ENCODE data around the gene NBDY. TPM values are rescaled to one million over a fixed set of nuclear protein-coding genes. Genes with fewer than 3 reads are reported as not detected.

Gene NBDY, protein sequence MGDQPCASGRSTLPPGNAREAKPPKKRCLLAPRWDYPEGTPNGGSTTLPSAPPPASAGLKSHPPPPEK
- 6.2 and 10.2 TPM in 2 replicates for total RNA-seq

DNA sequence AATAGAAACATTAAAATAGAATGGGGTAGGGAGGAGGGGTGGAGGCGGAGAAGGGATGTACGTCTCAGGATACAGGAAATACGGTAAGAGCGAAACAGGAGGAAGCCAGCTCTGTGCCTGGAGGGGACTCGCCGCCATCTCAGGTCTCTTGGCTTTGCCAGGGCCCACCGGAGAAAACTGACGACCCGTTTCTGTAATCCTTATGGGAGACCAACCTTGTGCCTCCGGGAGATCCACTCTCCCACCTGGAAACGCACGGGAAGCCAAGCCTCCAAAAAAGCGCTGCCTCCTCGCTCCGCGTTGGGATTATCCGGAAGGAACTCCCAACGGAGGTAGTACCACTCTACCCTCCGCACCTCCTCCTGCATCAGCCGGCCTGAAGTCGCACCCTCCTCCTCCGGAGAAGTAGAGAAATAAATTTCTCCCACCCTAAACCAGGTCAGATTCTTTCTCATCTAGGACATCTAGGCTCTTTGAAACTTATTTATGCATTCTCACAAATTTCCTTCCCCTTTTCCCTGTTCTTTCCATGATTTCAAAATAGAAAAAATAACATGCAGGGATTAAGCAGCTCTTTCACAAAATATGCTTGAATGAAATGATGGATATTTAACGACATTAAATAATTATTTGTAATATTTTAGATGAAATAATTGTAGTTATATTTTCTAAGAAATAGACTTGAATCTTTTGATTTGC, at the start of gene NBDY:
NBDY (plus strand) TSS at position 92 of the 699 bp plus-strand sequence; CDS start at position 203, 111 bp downstream.

Other genes starting within 250 kb of the NBDY start
- 10.3 and 38.4 TPM in 2 replicates for gene UBQLN2, start 165.6 kb upstream of the NBDY start, total RNA-seq